ENCODE measurements around the gene PREX1. TPM values are rescaled to one million over a fixed set of nuclear protein-coding genes. Genes with fewer than 3 reads are reported as not detected.

Gene PREX1
- total and polyA plus RNA-seq, 2 experiments from 2014 or later, result 2.4 to 10.3 TPM

GRCh38 chr20:48649104-48649626 lies 178.6 kb downstream of the PREX1 start (continued):
- TF ChIP-seq CTCF (conservative IDR thresholded peaks at IDR 0.05; ENCODE audit: low read depth in 2 of 2), result no peak

- Histone ChIP-seq H4K20me1 (replicated peaks; ENCODE audit: insufficient read depth) (no peaks in the 10 kb centered on the region), H3K4me3 (no peak overlapping the region), H2AFZ (no peak overlapping the region), H3K4me1 (ENCODE audit: insufficient read depth) (no peaks in the 10 kb centered on the region), H3F3A (replicated peaks; ENCODE audit: low read depth) (no peaks in the 10 kb centered on the region), H3K9me2 (ENCODE audit: insufficient read depth) (no peaks in the 10 kb centered on the region), H3K36me3 (ENCODE audit: insufficient read depth) (no peaks in the 10 kb centered on the region; the same call in 1 of the 2 replicates), H3K4me2 (no peak overlapping the region), H3K27ac (ENCODE audit: low read depth) (no peak overlapping the region), H3K79me2 (replicated peaks; ENCODE audit: insufficient read depth) (no peaks in the 10 kb centered on the region), H3K27me3 (ENCODE audit: insufficient read depth) (no peaks in the 10 kb centered on the region)
- Mint-ChIP-seq H3K27me3 (ENCODE audit: insufficient read depth, low read depth, poor library complexity) (peaks cover 4% of the 10 kb centered on the region), H3K4me3 (no peak overlapping the region), H3K9me3 (no peaks in the 10 kb centered on the region), H3K36me3 (ENCODE audit: low read depth) (peaks cover 23% of the 10 kb centered on the region), H3K27ac (no peak overlapping the region), H3K4me1 (no peaks in the 10 kb centered on the region)
- no peak for ATAC-seq
- TF ChIP-seq POLR2AphosphoS5 (IDR thresholded peaks at IDR 0.05; ENCODE audit: low read depth) (no peak), ZNF331 (CRISPR knock-in tag; IDR thresholded peaks at IDR 0.05; ENCODE audit: low read depth) (no peak), EZH2phosphoT487 (IDR thresholded peaks at IDR 0.05; ENCODE audit: unreplicated experiment) (no peak), JUNB (IDR thresholded peaks at IDR 0.05; ENCODE audit: unreplicated experiment) (no peak), STAT1 (IDR thresholded peaks at IDR 0.05; ENCODE audit: unreplicated experiment) (no peak), EZH2 (IDR thresholded peaks at IDR 0.05; ENCODE audit: low read depth, unreplicated experiment) (no peak), NANOG (IDR thresholded peaks at IDR 0.05; ENCODE audit: borderline replicate concordance) (no peak), ZNF462 (CRISPR knock-in tag; IDR thresholded peaks at IDR 0.05) (no peak), ZNF114 (CRISPR knock-in tag; IDR thresholded peaks at IDR 0.05) (no peak), ETS1 (IDR thresholded peaks at IDR 0.05) (no peak)
- TF ChIP-seq, protein P1, sequence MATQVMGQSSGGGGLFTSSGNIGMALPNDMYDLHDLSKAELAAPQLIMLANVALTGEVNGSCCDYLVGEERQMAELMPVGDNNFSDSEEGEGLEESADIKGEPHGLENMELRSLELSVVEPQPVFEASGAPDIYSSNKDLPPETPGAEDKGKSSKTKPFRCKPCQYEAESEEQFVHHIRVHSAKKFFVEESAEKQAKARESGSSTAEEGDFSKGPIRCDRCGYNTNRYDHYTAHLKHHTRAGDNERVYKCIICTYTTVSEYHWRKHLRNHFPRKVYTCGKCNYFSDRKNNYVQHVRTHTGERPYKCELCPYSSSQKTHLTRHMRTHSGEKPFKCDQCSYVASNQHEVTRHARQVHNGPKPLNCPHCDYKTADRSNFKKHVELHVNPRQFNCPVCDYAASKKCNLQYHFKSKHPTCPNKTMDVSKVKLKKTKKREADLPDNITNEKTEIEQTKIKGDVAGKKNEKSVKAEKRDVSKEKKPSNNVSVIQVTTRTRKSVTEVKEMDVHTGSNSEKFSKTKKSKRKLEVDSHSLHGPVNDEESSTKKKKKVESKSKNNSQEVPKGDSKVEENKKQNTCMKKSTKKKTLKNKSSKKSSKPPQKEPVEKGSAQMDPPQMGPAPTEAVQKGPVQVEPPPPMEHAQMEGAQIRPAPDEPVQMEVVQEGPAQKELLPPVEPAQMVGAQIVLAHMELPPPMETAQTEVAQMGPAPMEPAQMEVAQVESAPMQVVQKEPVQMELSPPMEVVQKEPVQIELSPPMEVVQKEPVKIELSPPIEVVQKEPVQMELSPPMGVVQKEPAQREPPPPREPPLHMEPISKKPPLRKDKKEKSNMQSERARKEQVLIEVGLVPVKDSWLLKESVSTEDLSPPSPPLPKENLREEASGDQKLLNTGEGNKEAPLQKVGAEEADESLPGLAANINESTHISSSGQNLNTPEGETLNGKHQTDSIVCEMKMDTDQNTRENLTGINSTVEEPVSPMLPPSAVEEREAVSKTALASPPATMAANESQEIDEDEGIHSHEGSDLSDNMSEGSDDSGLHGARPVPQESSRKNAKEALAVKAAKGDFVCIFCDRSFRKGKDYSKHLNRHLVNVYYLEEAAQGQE (IDR thresholded peaks at IDR 0.05; ENCODE audit: unreplicated experiment), result no peak
- DNase-seq (ENCODE audit: low spot score), result no peak
Measured at GRCh38 chr20:48648482-48649051, 179.2 kb downstream of the PREX1 start.
